ENCODE results near the gene YKT6.

YKT6 gene

GRCh38 chr7:44231088-44231487 is 30.3 kb downstream of the YKT6 start:
- Histone ChIP-seq H3K9me3 (ENCODE audit: control insufficient read depth, insufficient read depth, low read depth, low read length) (no peaks in the 10 kb centered on the region), H3K36me3 (ENCODE audit: control insufficient read depth in 2 of 2, insufficient read depth in 1 of 2, low read length in 2 of 2) (no peaks in the 10 kb centered on the region), H3K4me1 (ENCODE audit: control insufficient read depth, insufficient read depth, low read length) (no peaks in the 10 kb centered on the region), H3K27ac (ENCODE audit: extremely low read depth, low read depth, low read length) (no peak overlapping the region), H3K4me3 (ENCODE audit: low read depth, low read length) (no peak overlapping the region)
- no peak for TF ChIP-seq ZNF354C (tag by site-specific recombination; IDR thresholded peaks at IDR 0.05; ENCODE audit: borderline replicate concordance, low read depth)
- TF ChIP-seq INSM2 (tag by site-specific recombination; IDR thresholded peaks at IDR 0.05), result no peak
- TF ChIP-seq ZNF426 (tag by site-specific recombination; IDR thresholded peaks at IDR 0.05), result no peak
- no peak for TF ChIP-seq ELK4 (IDR thresholded peaks at IDR 0.05; ENCODE audit: borderline replicate concordance, low read depth, low read length)
- no peak for TF ChIP-seq ZBTB48 (tag by site-specific recombination; IDR thresholded peaks at IDR 0.05)
- TF ChIP-seq, protein P1, sequence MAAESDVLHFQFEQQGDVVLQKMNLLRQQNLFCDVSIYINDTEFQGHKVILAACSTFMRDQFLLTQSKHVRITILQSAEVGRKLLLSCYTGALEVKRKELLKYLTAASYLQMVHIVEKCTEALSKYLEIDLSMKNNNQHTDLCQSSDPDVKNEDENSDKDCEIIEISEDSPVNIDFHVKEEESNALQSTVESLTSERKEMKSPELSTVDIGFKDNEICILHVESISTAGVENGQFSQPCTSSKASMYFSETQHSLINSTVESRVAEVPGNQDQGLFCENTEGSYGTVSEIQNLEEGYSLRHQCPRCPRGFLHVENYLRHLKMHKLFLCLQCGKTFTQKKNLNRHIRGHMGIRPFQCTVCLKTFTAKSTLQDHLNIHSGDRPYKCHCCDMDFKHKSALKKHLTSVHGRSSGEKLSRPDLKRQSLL (tag by site-specific recombination; IDR thresholded peaks at IDR 0.05), result no peak
- no peak for TF ChIP-seq GLIS1 (tag by site-specific recombination; IDR thresholded peaks at IDR 0.05)
- TF ChIP-seq ZNF302 (tag by site-specific recombination; IDR thresholded peaks at IDR 0.05; ENCODE audit: low read depth), result no peak
- TF ChIP-seq ZNF677 (tag by site-specific recombination; IDR thresholded peaks at IDR 0.05), result no peak
- TF ChIP-seq, protein P2, sequence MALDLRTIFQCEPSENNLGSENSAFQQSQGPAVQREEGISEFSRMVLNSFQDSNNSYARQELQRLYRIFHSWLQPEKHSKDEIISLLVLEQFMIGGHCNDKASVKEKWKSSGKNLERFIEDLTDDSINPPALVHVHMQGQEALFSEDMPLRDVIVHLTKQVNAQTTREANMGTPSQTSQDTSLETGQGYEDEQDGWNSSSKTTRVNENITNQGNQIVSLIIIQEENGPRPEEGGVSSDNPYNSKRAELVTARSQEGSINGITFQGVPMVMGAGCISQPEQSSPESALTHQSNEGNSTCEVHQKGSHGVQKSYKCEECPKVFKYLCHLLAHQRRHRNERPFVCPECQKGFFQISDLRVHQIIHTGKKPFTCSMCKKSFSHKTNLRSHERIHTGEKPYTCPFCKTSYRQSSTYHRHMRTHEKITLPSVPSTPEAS (tag by site-specific recombination; IDR thresholded peaks at IDR 0.05), result no peak
- no peak for TF ChIP-seq ZNF530 (tag by site-specific recombination; IDR thresholded peaks at IDR 0.05; ENCODE audit: low read depth)
- no peak for TF ChIP-seq ZNF791 (tag by site-specific recombination; IDR thresholded peaks at IDR 0.05)
- TF ChIP-seq ZNF610 (tag by site-specific recombination; IDR thresholded peaks at IDR 0.05; ENCODE audit: borderline replicate concordance), result no peak
- CTCF ChIA-PET, result interaction anchor here (1.3 kb wide), 1 partner anchor 16 kb away, joined by 5 read pairs; no protein-coding TSS in a partner anchor
- POLR2A ChIA-PET, result no interaction called here

- Histone ChIP-seq H3K4me3 (ENCODE audit: low read depth, low read length) (no peak overlapping the region), H3K4me1 (ENCODE audit: control insufficient read depth, insufficient read depth, low read length) (no peaks in the 10 kb centered on the region), H3K9me3 (ENCODE audit: control insufficient read depth, insufficient read depth, low read depth, low read length) (no peaks in the 10 kb centered on the region), H3K36me3 (ENCODE audit: control insufficient read depth in 2 of 2, insufficient read depth in 1 of 2, low read length in 2 of 2) (no peaks in the 10 kb centered on the region), H3K27ac (ENCODE audit: extremely low read depth, low read depth, low read length) (no peak overlapping the region)
- POLR2A ChIA-PET, result no interaction called here
- TF ChIP-seq ZIC2 (tag by site-specific recombination; IDR thresholded peaks at IDR 0.05) (no peak), INSM2 (tag by site-specific recombination; IDR thresholded peaks at IDR 0.05) (no peak), HIC1 (tag by site-specific recombination; IDR thresholded peaks at IDR 0.05) (no peak)
- TF ChIP-seq, protein P3, sequence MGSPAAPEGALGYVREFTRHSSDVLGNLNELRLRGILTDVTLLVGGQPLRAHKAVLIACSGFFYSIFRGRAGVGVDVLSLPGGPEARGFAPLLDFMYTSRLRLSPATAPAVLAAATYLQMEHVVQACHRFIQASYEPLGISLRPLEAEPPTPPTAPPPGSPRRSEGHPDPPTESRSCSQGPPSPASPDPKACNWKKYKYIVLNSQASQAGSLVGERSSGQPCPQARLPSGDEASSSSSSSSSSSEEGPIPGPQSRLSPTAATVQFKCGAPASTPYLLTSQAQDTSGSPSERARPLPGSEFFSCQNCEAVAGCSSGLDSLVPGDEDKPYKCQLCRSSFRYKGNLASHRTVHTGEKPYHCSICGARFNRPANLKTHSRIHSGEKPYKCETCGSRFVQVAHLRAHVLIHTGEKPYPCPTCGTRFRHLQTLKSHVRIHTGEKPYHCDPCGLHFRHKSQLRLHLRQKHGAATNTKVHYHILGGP (tag by site-specific recombination; IDR thresholded peaks at IDR 0.05), result no peak
- CTCF ChIA-PET, result interaction anchor here (0.9 kb wide), 1 partner anchor 8 kb away, joined by 3 read pairs; no protein-coding TSS in a partner anchor
Measured at GRCh38 chr7:44232396-44232795, 31.6 kb downstream of the YKT6 start.

All from HEK293 (cell line).